Measurements from ENCODE around the gene SMDT1. TPM values are rescaled to one million over a fixed set of nuclear protein-coding genes. Genes with fewer than 3 reads are reported as not detected.
A peak's percentile ranks its signal among the peaks of the same experiment; 100 is the strongest.

SMDT1 gene
- total RNA-seq, 2 donors from 2014 or later: 9.6 to 11.9 TPM

DNA sequence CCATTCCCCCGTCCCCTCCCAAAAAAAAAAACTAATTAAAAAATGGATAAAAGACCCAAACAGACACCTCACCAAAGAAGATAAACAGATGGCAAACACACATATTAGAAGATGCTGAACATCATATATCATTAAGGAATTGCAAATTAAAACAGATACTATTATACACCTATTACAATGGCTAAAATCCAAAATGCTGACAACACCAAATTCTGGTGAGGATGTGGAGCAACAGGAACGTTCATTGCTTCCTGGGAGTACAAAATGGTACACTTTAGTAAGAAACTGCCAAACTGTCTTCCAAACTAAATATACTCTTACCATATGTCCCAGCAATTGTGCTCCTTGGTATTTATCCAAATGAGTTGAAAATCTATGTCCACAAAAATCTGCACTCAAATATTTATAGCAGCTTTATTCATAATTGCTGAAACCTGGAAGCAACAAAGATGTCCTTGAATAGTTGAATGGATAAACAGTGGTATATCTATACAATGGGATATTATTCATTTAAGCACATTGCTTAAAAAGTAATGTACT lies 28.8 kb upstream of the SMDT1 start:
- H3K4me3 ChIP-seq: no peak overlapping the region
- no peak for DNase-seq (ENCODE audit: low spot score)
- TF ChIP-seq, protein P1, sequence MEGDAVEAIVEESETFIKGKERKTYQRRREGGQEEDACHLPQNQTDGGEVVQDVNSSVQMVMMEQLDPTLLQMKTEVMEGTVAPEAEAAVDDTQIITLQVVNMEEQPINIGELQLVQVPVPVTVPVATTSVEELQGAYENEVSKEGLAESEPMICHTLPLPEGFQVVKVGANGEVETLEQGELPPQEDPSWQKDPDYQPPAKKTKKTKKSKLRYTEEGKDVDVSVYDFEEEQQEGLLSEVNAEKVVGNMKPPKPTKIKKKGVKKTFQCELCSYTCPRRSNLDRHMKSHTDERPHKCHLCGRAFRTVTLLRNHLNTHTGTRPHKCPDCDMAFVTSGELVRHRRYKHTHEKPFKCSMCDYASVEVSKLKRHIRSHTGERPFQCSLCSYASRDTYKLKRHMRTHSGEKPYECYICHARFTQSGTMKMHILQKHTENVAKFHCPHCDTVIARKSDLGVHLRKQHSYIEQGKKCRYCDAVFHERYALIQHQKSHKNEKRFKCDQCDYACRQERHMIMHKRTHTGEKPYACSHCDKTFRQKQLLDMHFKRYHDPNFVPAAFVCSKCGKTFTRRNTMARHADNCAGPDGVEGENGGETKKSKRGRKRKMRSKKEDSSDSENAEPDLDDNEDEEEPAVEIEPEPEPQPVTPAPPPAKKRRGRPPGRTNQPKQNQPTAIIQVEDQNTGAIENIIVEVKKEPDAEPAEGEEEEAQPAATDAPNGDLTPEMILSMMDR (IDR thresholded peaks at IDR 0.05): no peak

DNA sequence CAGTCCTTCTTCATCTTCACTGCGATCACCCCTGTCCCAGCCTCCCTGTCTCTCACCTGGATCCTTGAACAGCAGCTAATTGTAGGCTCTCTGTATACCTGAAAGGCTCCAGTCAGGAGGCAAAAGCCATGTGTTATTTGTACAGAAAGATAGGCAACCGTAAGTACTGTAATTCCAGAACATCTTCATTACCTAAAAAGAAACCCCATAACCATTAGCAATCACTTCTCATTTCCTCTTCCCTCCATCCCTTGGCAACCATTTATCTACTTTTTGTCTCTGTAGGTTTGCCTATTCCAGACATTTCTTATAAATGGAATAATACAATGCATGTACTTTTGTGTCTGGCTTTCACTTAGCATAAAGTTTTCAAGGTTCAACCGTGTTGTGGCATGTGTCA lies 26.7 kb upstream of the SMDT1 start:
- Histone ChIP-seq H3K27me3 (no peaks in the 10 kb centered on the region), H3K27ac (no peak overlapping the region), H3K36me3 (no peaks in the 10 kb centered on the region), H3K9me3 (peaks cover 0 to 12% of the 10 kb centered on the region in 2 donors), H3K4me3 (no peak overlapping the region), H3K4me1 (no peaks in the 10 kb centered on the region)
- TF ChIP-seq, protein P1 (IDR thresholded peaks at IDR 0.05): no peak
- DNase-seq (ENCODE audit: low spot score): no peak

More for the DNA sequence above, 28.8 kb upstream of the SMDT1 start:
- Histone ChIP-seq H3K36me3 (no peaks in the 10 kb centered on the region), H3K4me1 (no peaks in the 10 kb centered on the region), H3K27me3 (no peaks in the 10 kb centered on the region), H3K9me3 (no peaks in the 10 kb centered on the region), H3K27ac (no peak overlapping the region)

DNA sequence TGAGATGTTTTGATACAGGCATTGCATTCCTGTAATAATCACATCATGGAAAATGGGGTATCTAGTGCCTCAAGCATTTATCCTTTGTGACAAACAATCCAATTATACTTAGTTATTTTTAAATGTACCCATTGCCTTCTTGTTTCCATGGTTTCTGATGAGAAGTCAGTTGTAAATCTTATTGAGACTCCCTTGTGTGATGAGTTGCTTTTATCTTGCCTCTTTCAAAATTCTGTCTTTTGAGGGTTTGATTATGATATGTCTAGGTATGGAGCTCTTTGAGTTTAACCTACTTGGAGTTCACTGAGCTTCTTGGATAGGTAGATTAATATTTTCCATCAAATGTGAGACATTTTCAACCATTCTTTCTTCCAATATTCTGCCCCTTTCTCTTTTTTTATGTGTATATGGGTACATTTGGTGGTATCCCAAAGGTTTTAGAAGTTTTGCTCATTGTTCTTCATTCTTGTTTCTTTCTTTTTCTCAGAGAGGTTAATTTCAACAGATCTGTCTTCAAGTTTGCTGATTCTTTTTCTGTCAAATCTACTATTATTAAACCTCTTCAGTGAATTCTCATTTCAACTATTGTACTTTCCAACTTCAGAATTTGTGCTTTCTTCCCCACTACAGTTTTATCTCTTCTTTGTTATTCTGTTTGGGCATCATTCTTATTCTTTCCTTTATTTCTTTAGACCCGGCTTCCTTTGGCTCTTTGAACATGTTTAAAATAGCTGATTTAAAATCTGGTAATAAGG lies 22.6 kb upstream of the SMDT1 start:
- TF ChIP-seq, protein P1 (IDR thresholded peaks at IDR 0.05): no peak
- no peaks in the 10 kb centered on the region for H3K4me1 ChIP-seq
- no peak for DNase-seq (ENCODE audit: low spot score)
- H3K4me3 ChIP-seq: no peak overlapping the region
- peaks cover 33% of the 10 kb centered on the region for H3K36me3 ChIP-seq
- H3K9me3 ChIP-seq: peaks cover 0 to 12% of the 10 kb centered on the region in 2 donors
- no peak overlapping the region for H3K27ac ChIP-seq
- H3K27me3 ChIP-seq: no peaks in the 10 kb centered on the region

DNA sequence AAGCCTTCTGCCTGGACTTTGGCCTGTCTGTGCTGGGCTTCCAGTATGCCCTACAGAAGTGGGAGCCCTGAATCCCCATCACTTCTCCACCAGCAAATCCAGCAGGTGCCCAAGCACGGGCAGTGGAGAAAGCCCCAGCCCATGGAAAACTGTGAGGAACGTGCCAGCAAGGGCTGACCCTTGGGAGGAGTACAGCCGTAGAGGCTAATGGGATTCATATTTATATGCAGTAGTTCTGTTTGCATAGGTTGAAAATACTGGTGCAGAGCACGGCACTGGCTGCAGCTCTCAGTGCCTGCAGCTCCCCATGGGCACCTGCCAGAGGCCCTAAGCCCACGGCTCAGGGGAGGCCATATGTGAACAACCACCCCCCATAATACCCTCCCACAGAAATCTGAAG lies 19.0 kb upstream of the SMDT1 start:
- Histone ChIP-seq H3K9me3 (peaks cover 0 to 12% of the 10 kb centered on the region in 2 donors), H3K36me3 (peaks cover 47% of the 10 kb centered on the region), H3K27me3 (no peaks in the 10 kb centered on the region), H3K27ac (no peak overlapping the region), H3K4me3 (no peak overlapping the region), H3K4me1 (no peaks in the 10 kb centered on the region)
- TF ChIP-seq, protein P1 (IDR thresholded peaks at IDR 0.05): no peak
- peak; percentile 38 for DNase-seq (ENCODE audit: low spot score)

DNA sequence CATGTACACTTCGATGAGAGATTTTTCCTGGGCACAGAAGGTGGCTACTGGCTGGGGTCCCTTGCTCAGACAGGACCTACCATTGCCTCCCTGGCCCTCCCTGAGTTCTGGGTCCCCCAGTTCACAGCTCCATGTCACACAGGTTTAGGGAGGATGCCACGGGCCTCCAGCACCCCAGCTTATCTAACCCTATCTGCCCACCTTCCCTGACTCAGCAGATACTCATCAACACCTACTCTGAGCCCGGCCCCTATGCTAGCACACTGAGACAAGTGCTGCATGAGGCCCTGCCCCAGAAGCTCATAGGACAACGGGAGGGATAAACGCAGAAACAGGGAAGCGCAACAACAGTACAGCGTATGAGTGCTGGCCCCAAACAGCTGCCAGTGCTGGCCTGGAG lies 18.5 kb upstream of the SMDT1 start:
- H3K36me3 ChIP-seq: peaks cover 47% of the 10 kb centered on the region
- H3K27me3 ChIP-seq: no peaks in the 10 kb centered on the region
- no peak overlapping the region for H3K4me3 ChIP-seq
- peaks cover 0 to 12% of the 10 kb centered on the region in 2 donors for H3K9me3 ChIP-seq
- no peaks in the 10 kb centered on the region for H3K4me1 ChIP-seq
- DNase-seq (ENCODE audit: low spot score): peak; percentile 16
- TF ChIP-seq, protein P1 (IDR thresholded peaks at IDR 0.05): no peak
- H3K27ac ChIP-seq: no peak overlapping the region
